ENCODE measurements around the gene SFRP2.

SFRP2 gene

GRCh38 chr4:153823483-153823882, 34.6 kb upstream of the SFRP2 start:
- Histone ChIP-seq H3K4me3 (replicated peaks; ENCODE audit: insufficient read depth, low read length) (no peak overlapping the region), H3K27ac (replicated peaks) (no peak overlapping the region), H3K27me3 (ENCODE audit: insufficient read depth, poor library complexity, severe bottlenecking) (peaks cover 5% of the 10 kb centered on the region)
- TF ChIP-seq GABPA (IDR thresholded peaks at IDR 0.05; ENCODE audit: low read depth) (no peak), CTCF (IDR thresholded peaks at IDR 0.05; ENCODE audit: insufficient read depth, low read length) (no peak), REST (IDR thresholded peaks at IDR 0.05; ENCODE audit: insufficient replicate concordance, low read depth) (no peak), POLR2AphosphoS5 (IDR thresholded peaks at IDR 0.05; ENCODE audit: low read depth) (no peak), SPI1 (IDR thresholded peaks at IDR 0.05; ENCODE audit: borderline replicate concordance, low read depth) (no peak)
- DNase-seq (ENCODE audit: low read depth in 1 of 2, low spot score in 1 of 2): no peak

- Histone ChIP-seq H3K27me3 (ENCODE audit: insufficient read depth, poor library complexity, severe bottlenecking) (peaks cover 7% of the 10 kb centered on the region), H3K27ac (replicated peaks) (no peak overlapping the region), H3K4me3 (replicated peaks; ENCODE audit: insufficient read depth, low read length) (no peak overlapping the region)
- TF ChIP-seq GABPA (IDR thresholded peaks at IDR 0.05; ENCODE audit: low read depth) (no peak), SPI1 (IDR thresholded peaks at IDR 0.05; ENCODE audit: borderline replicate concordance, low read depth) (no peak), CTCF (IDR thresholded peaks at IDR 0.05; ENCODE audit: insufficient read depth, low read length) (no peak), REST (IDR thresholded peaks at IDR 0.05; ENCODE audit: insufficient replicate concordance, low read depth) (no peak), POLR2AphosphoS5 (IDR thresholded peaks at IDR 0.05; ENCODE audit: low read depth) (no peak)
- no peak for DNase-seq (ENCODE audit: low read depth in 1 of 2, low spot score in 1 of 2)
Observed at GRCh38 chr4:153822316-153822715, 33.4 kb upstream of the SFRP2 start.

- DNase-seq (ENCODE audit: low read depth in 1 of 2, low spot score in 1 of 2): no peak
- Histone ChIP-seq H3K27me3 (ENCODE audit: insufficient read depth, poor library complexity, severe bottlenecking) (peaks cover 7% of the 10 kb centered on the region), H3K4me3 (replicated peaks; ENCODE audit: insufficient read depth, low read length) (no peak overlapping the region), H3K27ac (replicated peaks) (no peak overlapping the region)
- TF ChIP-seq CTCF (IDR thresholded peaks at IDR 0.05; ENCODE audit: insufficient read depth, low read length) (no peak), SPI1 (IDR thresholded peaks at IDR 0.05; ENCODE audit: borderline replicate concordance, low read depth) (no peak), GABPA (IDR thresholded peaks at IDR 0.05; ENCODE audit: low read depth) (no peak), POLR2AphosphoS5 (IDR thresholded peaks at IDR 0.05; ENCODE audit: low read depth) (no peak), REST (IDR thresholded peaks at IDR 0.05; ENCODE audit: insufficient replicate concordance, low read depth) (no peak)
Observed at GRCh38 chr4:153817466-153817865, 28.6 kb upstream of the SFRP2 start.
